Aorta (tissue), 5 donors: ENCODE measurements around the gene KRT25. TPM values are rescaled to one million over a fixed set of nuclear protein-coding genes. Genes with fewer than 3 reads are reported as not detected.
A peak's percentile ranks its signal among the peaks of the same experiment; 100 is the strongest.

ENCODE experiments used
- ATAC-seq: fragments of 200-7000 bp; cut with Tn5 transposase; one replicate; pipeline ENCODE4 v1.9.1; 2022; ENCODE audit warnings: moderate library complexity; ENCODE audit not compliant: low FRiP score
- DNase-seq, 2 donors: peaks; one replicate each; pipeline ENCODE4 v3.0.0-alpha.2; 2020
- H3K27ac ChIP-seq, 2 donors: one replicate each; pipeline ENCODE4 v1.5.1; 2013; ENCODE audit warnings: low read length in 2 of 2, mild to moderate bottlenecking in 2 of 2, moderate library complexity in 2 of 2, control low read depth in 1 of 2, inconsistent platforms in 1 of 2, low read depth in 1 of 2
- H3K27me3 ChIP-seq, 2 donors: one replicate each; pipeline ENCODE4 v1.6.1; 2013; ENCODE audit warnings: control low read depth in 1 of 2, low read length in 1 of 2, mild to moderate bottlenecking in 1 of 2, moderate library complexity in 1 of 2; ENCODE audit not compliant: insufficient read depth in 2 of 2, control insufficient read depth in 1 of 2
- H3K36me3 ChIP-seq, 2 donors: one replicate each; pipeline ENCODE4 v1.6.1; 2013; ENCODE audit warnings: control low read depth in 1 of 2, low read length in 1 of 2, mild to moderate bottlenecking in 1 of 2; ENCODE audit not compliant: insufficient read depth in 2 of 2, control insufficient read depth in 1 of 2
- H3K4me1 ChIP-seq, 2 donors: one replicate each; pipeline ENCODE4 v1.6.1; 2013; ENCODE audit warnings: low read length in 2 of 2, control low read depth in 1 of 2, mild to moderate bottlenecking in 1 of 2, moderate library complexity in 1 of 2; ENCODE audit not compliant: insufficient read depth in 2 of 2, control insufficient read depth in 1 of 2
- H3K4me3 ChIP-seq, 2 donors: one replicate each; pipeline ENCODE4 v1.5.1; 2013; ENCODE audit warnings: low read length in 2 of 2, control low read depth in 1 of 2, mild to moderate bottlenecking in 1 of 2
- H3K9me3 ChIP-seq: one replicate; pipeline ENCODE4 v1.6.1; 2013; ENCODE audit warnings: mild to moderate bottlenecking, low read length; ENCODE audit not compliant: control insufficient read depth
- WGBS, 2 donors: extraction: QIAGEN DNeasy Blood & Tissue Kit; methylation state at CpG; one replicate each; pipeline ENCODE4 v1.1.7; 2013; 5-methylcytosine and 5-hydroxymethylcytosine counted together
- intact Hi-C, 2 donors: fragments of 100-400 bp; cut with DNase I; formaldehyde crosslinking; loops; one replicate each; pipeline versions ENCODE4 v1.14.2 to v1.15.0; 2022
- polyA plus RNA-seq, 2 donors: library from polyadenylated mRNA; stranded (reverse); fragments of 200-250 nt; gene quantifications; one replicate each; pipeline ENCODE4 v1.2.3, GENCODE V29; 2013
- total RNA-seq, 2 donors: library from RNA; stranded (reverse); fragmentation: NEBNext Ultra II Directional; extraction: Animal tissue kit (Norgen Biotek cat#: 25700); gene quantifications; one replicate each; pipeline ENCODE4 v1.2.1, GENCODE V29; 2021
- donor health status: healthy with polysubstance abuse.
- donor health status: Bipolar disorder and iron deficiency.
- donor health status: DM: no; HTN: no; CAD: no.
- donor health status: DM: no; HTN: no; CAD: no.
- donor health status: DM: yes; HTN: yes; CAD: no.

Gene KRT25
- total and polyA plus RNA-seq, 4 donors: not detected

DNA sequence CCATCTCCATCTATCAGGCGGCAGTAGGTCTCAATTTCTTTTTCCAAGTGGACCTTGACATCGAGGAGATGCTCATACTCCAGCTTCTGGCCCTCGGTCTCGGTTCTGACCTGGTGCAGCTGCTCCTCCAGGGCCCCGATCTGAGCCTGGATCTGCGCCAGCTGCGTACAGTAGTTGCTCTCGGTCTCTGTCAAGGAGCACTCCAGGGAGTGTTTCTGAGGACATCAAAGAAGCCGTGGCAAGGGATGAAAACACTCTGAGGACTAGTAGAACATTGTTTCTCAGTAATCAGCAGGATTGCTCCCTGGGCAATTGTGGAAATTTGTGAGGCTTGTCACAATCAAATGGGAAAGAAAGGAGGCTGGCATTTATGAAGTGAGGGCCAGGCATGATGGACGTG is 38.7 kb upstream of the KRT25 start:
- Histone ChIP-seq H3K4me1 (peaks cover 0 to 2% of the 10 kb centered on the region in 2 donors), H3K36me3 (no peaks in the 10 kb centered on the region), H3K9me3 (peaks cover 1% of the 10 kb centered on the region), H3K4me3 (no peak overlapping the region), H3K27me3 (no peaks in the 10 kb centered on the region), H3K27ac (no peak overlapping the region)
- DNase-seq (no peak), ATAC-seq (no peak)
- intact Hi-C loops: no loop called here
- WGBS, 2 donors: 58 to 60% methylated on average over 10 of the region's 10 CpGs

- peak; percentile 82 for ATAC-seq
- intact Hi-C loops: no loop called here
- Histone ChIP-seq H3K36me3 (no peaks in the 10 kb centered on the region), H3K4me1 (peaks cover 0 to 2% of the 10 kb centered on the region in 2 donors), H3K27ac (no peak overlapping the region), H3K9me3 (peaks cover 1% of the 10 kb centered on the region), H3K27me3 (no peaks in the 10 kb centered on the region), H3K4me3 (no peak overlapping the region)
- 33 to 40% methylated on average over 6 of the region's 6 CpGs for WGBS, 2 donors
- no peak for DNase-seq
Observed at GRCh38 chr17:40791787-40792436, 36.8 kb upstream of the KRT25 start.

- no peak overlapping the region for H3K27ac ChIP-seq
- no peaks in the 10 kb centered on the region for H3K36me3 ChIP-seq
- no peak overlapping the region for H3K4me3 ChIP-seq
- peak; percentile 48 for ATAC-seq
- 23 to 61% methylated on average over 1 of the region's 1 CpG for WGBS, 2 donors
- no peak for DNase-seq
- peaks cover 1% of the 10 kb centered on the region for H3K9me3 ChIP-seq
- no peaks in the 10 kb centered on the region for H3K27me3 ChIP-seq
- peaks cover 0 to 2% of the 10 kb centered on the region in 2 donors for H3K4me1 ChIP-seq
- intact Hi-C loops: no loop called here
Observed at GRCh38 chr17:40791111-40791510, 36.0 kb upstream of the KRT25 start.

DNA sequence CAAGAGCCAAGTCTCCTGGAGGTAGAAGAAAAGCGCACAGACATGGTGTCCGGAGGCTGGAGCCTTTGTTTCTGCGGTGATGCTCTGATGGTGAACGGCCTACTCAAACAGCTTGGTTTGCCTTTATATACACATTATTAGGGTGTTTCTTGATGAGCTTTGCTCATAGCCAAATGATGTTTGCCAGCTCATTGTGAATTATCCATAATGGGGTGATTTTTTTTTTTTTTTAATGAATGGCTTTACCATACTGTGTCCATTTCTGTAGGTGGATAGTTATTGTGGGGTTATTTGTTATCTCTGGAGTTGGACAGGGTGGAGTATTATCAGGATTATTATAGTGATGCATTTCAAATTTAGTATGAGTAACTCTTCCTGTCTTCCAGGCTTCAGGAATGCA is 27.3 kb upstream of the KRT25 start, which contains the start of gene KRT27:
Gene KRT27 (minus strand): TSS at position 101 of the 400 bp plus-strand sequence. CDS start 57 bp downstream, at position 44.
- intact Hi-C loops: no loop called here
- no peaks in the 10 kb centered on the region for H3K4me1 ChIP-seq

DNA sequence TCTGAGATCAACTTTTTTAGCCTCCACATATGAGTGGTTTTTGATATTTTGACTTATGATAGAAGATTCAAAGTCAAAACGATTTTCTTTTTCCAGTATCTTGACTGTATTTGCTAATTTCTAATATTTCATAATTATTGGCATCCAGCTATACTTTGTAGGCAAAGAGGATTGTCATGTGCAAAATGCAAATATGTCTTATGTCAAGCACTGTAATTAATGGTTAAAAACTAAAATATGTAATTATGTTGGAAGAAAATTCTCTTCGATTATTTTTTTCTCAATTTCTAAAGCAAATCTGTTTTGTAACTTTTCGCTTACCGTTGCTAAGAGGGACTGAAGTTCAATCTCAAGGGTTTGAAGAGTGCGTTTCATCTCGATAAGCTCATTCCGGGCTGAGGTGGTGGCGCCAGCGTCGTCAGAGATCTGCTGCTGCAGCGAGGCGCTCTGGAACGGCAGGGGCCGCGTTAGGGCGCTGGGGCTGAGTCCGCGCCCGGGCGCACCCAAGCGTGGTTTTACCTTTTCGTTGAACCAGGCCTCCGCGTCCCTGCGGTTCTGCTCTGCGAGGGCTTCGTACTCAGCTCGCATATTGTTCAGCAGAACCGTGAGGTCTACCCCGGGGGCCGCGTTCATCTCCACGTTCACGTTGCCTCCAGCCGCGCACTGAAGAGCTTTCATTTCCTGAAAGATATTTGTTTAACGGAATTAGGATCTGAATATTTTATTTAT is 24.2 kb upstream of the KRT25 start:
- no peaks in the 10 kb centered on the region for H3K9me3 ChIP-seq
- ATAC-seq (peak; percentile 56), DNase-seq (peak in 1 of 2 donors; percentile 78)
- intact Hi-C loops: no loop called here
- no peak overlapping the region for H3K27ac ChIP-seq
- H3K4me3 ChIP-seq: no peak overlapping the region
- H3K27me3 ChIP-seq: no peaks in the 10 kb centered on the region
- H3K36me3 ChIP-seq: no peaks in the 10 kb centered on the region
- H3K4me1 ChIP-seq: no peaks in the 10 kb centered on the region
- WGBS, 2 donors: 19 to 32% methylated on average over 37 of the region's 37 CpGs

More for the DNA sequence above, 27.3 kb upstream of the KRT25 start, which contains the start of gene KRT27:
- Histone ChIP-seq H3K9me3 (no peaks in the 10 kb centered on the region), H3K27me3 (no peaks in the 10 kb centered on the region), H3K4me3 (no peak within 1 kb of the TSS), H3K27ac (no peak within 1 kb of the TSS), H3K36me3 (no peaks in the 10 kb centered on the region)
- ATAC-seq (no peak), DNase-seq (no peak)
- WGBS, 2 donors: 94 to 97% methylated on average over 4 of the region's 4 CpGs

DNA sequence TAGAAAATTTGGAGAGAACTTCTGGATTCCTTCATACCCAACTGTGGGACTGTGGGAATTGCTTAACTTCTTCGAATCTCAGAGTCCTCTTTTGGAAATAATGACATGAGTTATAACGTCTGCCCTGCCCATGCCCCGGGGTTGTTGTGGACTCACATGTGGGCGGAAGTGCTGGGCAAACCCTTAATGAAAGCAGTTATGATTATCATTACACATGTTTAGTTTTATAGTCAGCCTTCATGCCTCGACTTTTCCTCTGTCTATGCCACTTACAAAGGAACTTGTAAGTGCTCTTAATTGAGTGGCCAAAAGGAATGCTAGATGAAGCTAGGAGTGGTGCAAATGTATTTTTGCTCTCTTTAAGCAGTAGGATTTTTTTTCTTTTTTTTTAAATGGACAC is 23.3 kb upstream of the KRT25 start:
- H3K9me3 ChIP-seq: no peaks in the 10 kb centered on the region
- intact Hi-C loops: no loop called here
- 49 to 51% methylated on average over 5 of the region's 5 CpGs for WGBS, 2 donors
- H3K27ac ChIP-seq: no peak overlapping the region
- DNase-seq (no peak), ATAC-seq (no peak)
- H3K36me3 ChIP-seq: no peaks in the 10 kb centered on the region
- no peak overlapping the region for H3K4me3 ChIP-seq
- no peaks in the 10 kb centered on the region for H3K27me3 ChIP-seq
- H3K4me1 ChIP-seq: no peaks in the 10 kb centered on the region

DNA sequence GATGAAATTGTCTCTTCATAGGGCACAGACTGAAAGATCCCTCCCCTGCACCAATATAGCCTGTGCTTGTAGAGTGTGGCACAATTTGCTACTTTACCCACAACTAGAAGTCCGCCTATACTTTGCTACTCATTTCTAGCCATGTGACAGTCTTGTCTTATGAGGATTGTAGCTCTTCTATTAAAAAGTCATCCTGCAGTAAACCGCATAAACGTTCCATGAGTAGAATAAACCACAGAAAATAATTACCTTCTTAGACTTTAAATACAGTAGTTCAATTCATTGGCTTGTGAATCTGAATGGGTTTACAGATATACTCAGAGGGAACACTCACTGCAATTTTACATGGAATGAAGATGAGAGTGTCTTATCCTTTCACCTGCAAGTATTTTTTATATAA is 22.8 kb upstream of the KRT25 start:
- no peaks in the 10 kb centered on the region for H3K4me1 ChIP-seq
- intact Hi-C loops: no loop called here
- no peak overlapping the region for H3K27ac ChIP-seq
- no peak for ATAC-seq
- H3K27me3 ChIP-seq: no peaks in the 10 kb centered on the region
- H3K9me3 ChIP-seq: no peaks in the 10 kb centered on the region
- 86% methylated on average over 3 of the region's 3 CpGs for WGBS, 2 donors
- no peak for DNase-seq
- H3K4me3 ChIP-seq: no peak overlapping the region
- H3K36me3 ChIP-seq: no peaks in the 10 kb centered on the region

GRCh38 chr17:40777459-40777858 is 22.3 kb upstream of the KRT25 start:
- Histone ChIP-seq H3K27ac (no peak overlapping the region), H3K36me3 (no peaks in the 10 kb centered on the region), H3K4me1 (no peaks in the 10 kb centered on the region), H3K4me3 (no peak overlapping the region), H3K9me3 (no peaks in the 10 kb centered on the region), H3K27me3 (no peaks in the 10 kb centered on the region)
- intact Hi-C loops: no loop called here
- DNase-seq (no peak), ATAC-seq (no peak)
- 73 to 80% methylated on average over 7 of the region's 7 CpGs for WGBS, 2 donors

DNA sequence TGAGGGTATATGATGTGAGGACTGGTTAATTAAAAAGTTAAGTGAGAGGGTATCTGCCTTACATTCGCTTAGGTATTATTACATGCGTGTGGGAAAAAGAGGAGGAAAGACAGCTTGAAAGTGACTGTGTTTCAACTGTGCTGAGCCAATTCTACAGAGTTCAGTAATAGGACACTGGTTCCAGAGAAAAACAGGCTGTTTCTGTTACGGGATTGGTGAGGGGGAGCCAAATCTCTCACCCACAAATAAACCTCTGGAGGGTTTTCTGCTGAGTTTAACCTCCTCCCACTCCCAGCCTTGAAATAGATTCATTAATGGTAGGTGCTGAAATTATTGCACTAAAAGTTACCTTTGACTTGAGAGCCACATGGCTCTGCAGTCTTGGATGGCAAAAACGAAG is 20.8 kb upstream of the KRT25 start:
- ATAC-seq: no peak
- H3K27me3 ChIP-seq: no peaks in the 10 kb centered on the region
- H3K36me3 ChIP-seq: no peaks in the 10 kb centered on the region
- 43 to 57% methylated on average over 4 of the region's 4 CpGs for WGBS, 2 donors
- intact Hi-C loops: no loop called here
- H3K27ac ChIP-seq: no peak overlapping the region
- H3K4me1 ChIP-seq: no peaks in the 10 kb centered on the region
- no peak overlapping the region for H3K4me3 ChIP-seq
- no peak for DNase-seq
- no peaks in the 10 kb centered on the region for H3K9me3 ChIP-seq
